Stimulated activated CD4-positive, alpha-beta T cell treated with anti-CD3 and anti-CD28 coated beads, Interleukin-2, amount 100 ng/mL, for 24 hours (primary cell): Measurements from ENCODE around the gene ADAR.
"Not testable (repeated sequence)": the region's sequence is repeated elsewhere in the genome, so short reads cannot be mapped to it uniquely, and the experiment has no call there.

ENCODE experiments used
- DNase-seq, 2 donors: peaks; one replicate each; pipeline ENCODE4 v3.0.0-alpha.2; 2020

The ADAR gene

GRCh38 chr1:154607609-154608396, at the start of gene ADAR:
ADAR (minus strand) TSS chr1:154608186; CDS start chr1:154608006, 180 bp downstream.
- DNase-seq, result peak; percentile 87 to 89

GRCh38 chr1:154657556-154657955, 49.6 kb upstream of the ADAR start:
- no peak for DNase-seq

GRCh38 chr1:154652893-154653292, 44.9 kb upstream of the ADAR start:
- DNase-seq, result no peak

- DNase-seq, result not testable (repeated sequence)
These were observed 36.7 kb upstream of the ADAR start for GRCh38 chr1:154644724-154645123.

- DNase-seq, result no peak
These were observed 33.5 kb upstream of the ADAR start for GRCh38 chr1:154641534-154641933.

GRCh38 chr1:154639876-154640275, 31.9 kb upstream of the ADAR start:
- DNase-seq, result no peak

- no peak for DNase-seq
These were observed 27.2 kb upstream of the ADAR start for GRCh38 chr1:154635171-154635570.

GRCh38 chr1:154629675-154630073, 21.7 kb upstream of the ADAR start:
- no peak for DNase-seq

- no peak for DNase-seq
These were observed 21.2 kb upstream of the ADAR start for GRCh38 chr1:154629061-154629674.

- no peak for DNase-seq
These were observed 20.1 kb upstream of the ADAR start for GRCh38 chr1:154628121-154628405.

GRCh38 chr1:154627257-154628120, 19.5 kb upstream of the ADAR start:
- DNase-seq, result peak; percentile 93 to 95

GRCh38 chr1:154626456-154627256, 18.7 kb upstream of the ADAR start:
- DNase-seq, result no peak

- no peak for DNase-seq
These were observed 17.0 kb upstream of the ADAR start for GRCh38 chr1:154624746-154625643.

GRCh38 chr1:154623358-154623757, 15.4 kb upstream of the ADAR start:
- no peak for DNase-seq

- DNase-seq, result no peak
These were observed 14.6 kb upstream of the ADAR start for GRCh38 chr1:154622503-154623039.

- DNase-seq, result no peak
These were observed 13.9 kb upstream of the ADAR start for GRCh38 chr1:154621875-154622274.

- no peak for DNase-seq
These were observed 12.8 kb upstream of the ADAR start for GRCh38 chr1:154620751-154621150.

GRCh38 chr1:154619181-154619948, 11.4 kb upstream of the ADAR start:
- no peak for DNase-seq

GRCh38 chr1:154616659-154617345, 8.8 kb upstream of the ADAR start:
- no peak for DNase-seq

- no peak for DNase-seq
These were observed 7.4 kb upstream of the ADAR start for GRCh38 chr1:154615411-154615810.
